ENCODE results near the gene DLL4.

GRCh38 chr15:40893733-40894680, 35.1 kb upstream of the DLL4 start, which contains the start of gene VPS18:
- TF ChIP-seq CTCF (IDR thresholded peaks at IDR 0.05; ENCODE audit: poor library complexity) (peak; percentile 91), EZH2 (IDR thresholded peaks at IDR 0.05; ENCODE audit: borderline replicate concordance) (no peak), EZH2phosphoT487 (IDR thresholded peaks at IDR 0.05; ENCODE audit: low read depth, severe bottlenecking, unreplicated experiment) (no peak)
